DMS114 treated with DMSO at 0.1 percent for 48 hours (cell line): ENCODE results near the gene SGMS1.
"Not testable (repeated sequence)": the region's sequence is repeated elsewhere in the genome, so short reads cannot be mapped to it uniquely, and the experiment has no call there.

Experiments
- DNase-seq: peaks from one replicate; lab custom pipeline; 2025; ENCODE audit not compliant: unreplicated experiment; lab: John Stamatoyannopoulos, UW

SGMS1 gene

GRCh38 chr10:50582766-50583762 is 40.7 kb downstream of the SGMS1 start:
- no peak for DNase-seq

GRCh38 chr10:50582046-50582445 is 41.7 kb downstream of the SGMS1 start:
- DNase-seq: no peak

- no peak for DNase-seq
These were observed 43.4 kb downstream of the SGMS1 start for GRCh38 chr10:50580262-50580891.

GRCh38 chr10:50579491-50580261 is 44.1 kb downstream of the SGMS1 start:
- DNase-seq: no peak

- DNase-seq: no peak
These were observed 44.8 kb downstream of the SGMS1 start for GRCh38 chr10:50578949-50579348.

- DNase-seq: no peak
These were observed 45.9 kb downstream of the SGMS1 start for GRCh38 chr10:50577681-50578350.

- no peak for DNase-seq
These were observed 46.7 kb downstream of the SGMS1 start for GRCh38 chr10:50577010-50577409.

- DNase-seq: no peak
These were observed 47.4 kb downstream of the SGMS1 start for GRCh38 chr10:50576245-50576815.

GRCh38 chr10:50575477-50576244 is 48.1 kb downstream of the SGMS1 start:
- DNase-seq: no peak

GRCh38 chr10:50574931-50575330 is 48.8 kb downstream of the SGMS1 start:
- DNase-seq: no peak

GRCh38 chr10:50574305-50574704 is 49.5 kb downstream of the SGMS1 start:
- DNase-seq: no peak

- DNase-seq: no peak
These were observed 51.7 kb downstream of the SGMS1 start for GRCh38 chr10:50572017-50572491.

GRCh38 chr10:50568750-50569149 is 55.0 kb downstream of the SGMS1 start:
- DNase-seq: not testable (repeated sequence)

GRCh38 chr10:50567384-50567783 is 56.4 kb downstream of the SGMS1 start:
- DNase-seq: no peak

- DNase-seq: no peak
These were observed 57.6 kb downstream of the SGMS1 start for GRCh38 chr10:50566150-50566549.

- no peak for DNase-seq
These were observed 58.3 kb downstream of the SGMS1 start for GRCh38 chr10:50565301-50566083.

- DNase-seq: no peak
These were observed 59.9 kb downstream of the SGMS1 start for GRCh38 chr10:50563906-50564305.

- DNase-seq: no peak
These were observed 61.9 kb downstream of the SGMS1 start for GRCh38 chr10:50561816-50562215.

GRCh38 chr10:50561266-50561665 is 62.5 kb downstream of the SGMS1 start:
- no peak for DNase-seq
